Bronchial epithelial cell (primary cell): ENCODE measurements around the gene MPIG6B. TPM values are rescaled to one million over a fixed set of nuclear protein-coding genes. Genes with fewer than 3 reads are reported as not detected.

ENCODE experiments used
- DNase-seq: peaks from one replicate; pipeline ENCODE4 v3.0.0-alpha.2; 2010; ENCODE audit warnings: low read depth
- FAIRE-seq: peaks from 2 replicates; lab custom pipeline; 2011; peaks lifted over from hg19 to GRCh38; lab: Jason Lieb, UNC
- H3K27me3 ChIP-seq: 2 replicates; pipeline ENCODE4 v1.5.1; 2011; ENCODE audit warnings: low read length; ENCODE audit not compliant: control insufficient read depth, insufficient read depth
- H3K36me3 ChIP-seq: 2 replicates; pipeline ENCODE4 v1.5.1; 2011; ENCODE audit warnings: low read length; ENCODE audit not compliant: control insufficient read depth, insufficient read depth
- H3K4me3 ChIP-seq: 2 replicates; pipeline ENCODE4 v1.5.1; 2011; ENCODE audit warnings: mild to moderate bottlenecking, low read depth, low read length, control low read depth
- CTCF ChIP-seq: IDR thresholded peaks from 2 replicates; pipeline ENCODE4 v1.5.1; 2011; ENCODE audit warnings: mild to moderate bottlenecking, moderate library complexity, low read length, control low read depth, inconsistent platforms; ENCODE audit not compliant: insufficient read depth, severe bottlenecking
- total RNA-seq: library from RNA; depleted of rRNA; stranded (reverse); fragments of >200 nt; gene quantifications from 2 replicates; pipeline ENCODE4 v1.2.1, GENCODE V29; 2014

The MPIG6B gene
- total RNA-seq, 1 donor from 2014 or later, result not detected

- Histone ChIP-seq H3K27me3 (no peaks in the 10 kb centered on the region), H3K36me3 (no peaks in the 10 kb centered on the region), H3K4me3 (no peak overlapping the region)
- peak; percentile 83 for DNase-seq
- no peak for FAIRE-seq
- TF ChIP-seq CTCF, result no peak
These were observed 29.7 kb downstream of the MPIG6B start for GRCh38 chr6:31752739-31753319.

DNA sequence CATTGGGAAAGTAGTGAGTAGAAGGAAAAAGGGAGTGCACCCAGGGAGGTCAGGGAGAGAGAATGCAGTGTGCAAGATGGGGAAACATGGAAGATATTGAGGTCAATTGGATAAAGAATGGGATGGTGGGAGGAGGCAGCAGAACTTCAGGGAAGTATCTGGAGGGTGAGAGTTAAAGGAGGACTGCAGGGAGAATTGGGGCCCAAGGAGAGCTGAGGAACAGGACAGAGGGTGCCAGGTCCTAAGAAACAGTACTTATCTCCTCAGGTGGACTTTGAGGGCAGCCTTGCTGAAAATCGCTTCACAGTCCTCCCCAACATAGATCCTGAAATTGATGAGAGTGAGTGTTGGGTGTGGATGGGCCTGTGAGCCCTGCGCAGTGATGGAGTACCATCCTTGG, 35.1 kb downstream of the MPIG6B start:
- no peak for FAIRE-seq
- no peak for DNase-seq
- TF ChIP-seq CTCF, result no peak

DNA sequence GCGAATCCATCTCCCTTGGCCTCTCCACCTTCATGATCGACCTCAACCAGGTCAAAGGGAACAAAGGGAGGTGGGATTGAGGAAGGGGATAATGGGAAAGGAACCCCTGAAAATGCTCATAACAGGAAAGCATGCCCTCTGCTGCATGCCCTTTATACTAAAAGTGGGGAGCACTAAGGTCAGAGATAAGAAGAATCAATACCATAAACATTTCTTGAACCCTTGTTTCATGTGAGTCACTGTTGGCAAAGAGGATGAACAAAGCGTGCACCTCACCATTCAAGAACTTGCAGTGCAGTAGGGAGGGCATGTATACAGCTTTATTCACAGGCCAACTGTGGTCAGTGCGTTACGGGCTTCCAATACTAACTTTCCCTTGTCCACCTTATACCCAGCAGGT, 37.6 kb downstream of the MPIG6B start:
- DNase-seq (no peak), FAIRE-seq (no peak)
- Histone ChIP-seq H3K27me3 (no peaks in the 10 kb centered on the region), H3K4me3 (no peak overlapping the region), H3K36me3 (peaks cover 11% of the 10 kb centered on the region)
- no peak for TF ChIP-seq CTCF

More for the DNA sequence above, 35.1 kb downstream of the MPIG6B start:
- Histone ChIP-seq H3K36me3 (peaks cover 11% of the 10 kb centered on the region), H3K4me3 (no peak overlapping the region), H3K27me3 (no peaks in the 10 kb centered on the region)

DNA sequence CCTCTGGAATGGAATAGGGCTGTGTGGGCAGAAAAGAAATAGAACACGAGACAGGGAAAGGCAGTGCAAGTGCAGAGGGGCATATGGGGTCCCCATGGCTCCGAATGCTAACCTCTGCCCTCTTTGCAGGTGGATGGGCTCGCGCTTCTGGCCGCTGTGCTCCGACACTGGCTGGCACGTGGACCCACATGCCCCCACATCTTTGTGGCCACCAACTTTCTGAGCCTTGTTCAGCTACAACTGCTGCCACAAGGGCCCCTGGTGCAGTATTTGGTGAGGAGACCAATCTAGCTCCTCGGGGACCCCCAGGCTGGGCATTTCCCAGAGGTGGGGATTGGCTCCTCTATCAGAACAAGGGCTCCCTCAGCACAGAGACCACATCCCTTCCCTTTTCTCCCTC, 38.2 kb downstream of the MPIG6B start:
- Histone ChIP-seq H3K36me3 (peaks cover 11% of the 10 kb centered on the region), H3K27me3 (no peaks in the 10 kb centered on the region), H3K4me3 (no peak overlapping the region)
- no peak for DNase-seq
- FAIRE-seq, result no peak
- TF ChIP-seq CTCF, result no peak

- DNase-seq (no peak), FAIRE-seq (no peak)
- no peak for TF ChIP-seq CTCF
- H3K36me3 ChIP-seq, result peaks cover 11% of the 10 kb centered on the region
- no peaks in the 10 kb centered on the region for H3K27me3 ChIP-seq
- no peak within 1 kb of the TSS for H3K4me3 ChIP-seq
These were observed 39.2 kb downstream of the MPIG6B start, which contains the start of gene SAPCD1 for GRCh38 chr6:31762356-31762755. SAPCD1 (plus strand) TSS chr6:31762656; CDS start chr6:31763055, 399 bp downstream.
